Stimulated activated CD4-positive, alpha-beta T cell treated with anti-CD3 and anti-CD28 coated beads, Interleukin-12 subunit alpha, Interleukin-12 subunit beta, amount 100 ng/mL, for 24 hours (primary cell): ENCODE data around the gene NOL4.

Experiments used
- DNase-seq, 2 experiments: peaks; one replicate each; pipeline ENCODE4 v3.0.0-alpha.2; 2020; ENCODE audit warnings: low read depth in 2 of 2

NOL4 gene

DNA sequence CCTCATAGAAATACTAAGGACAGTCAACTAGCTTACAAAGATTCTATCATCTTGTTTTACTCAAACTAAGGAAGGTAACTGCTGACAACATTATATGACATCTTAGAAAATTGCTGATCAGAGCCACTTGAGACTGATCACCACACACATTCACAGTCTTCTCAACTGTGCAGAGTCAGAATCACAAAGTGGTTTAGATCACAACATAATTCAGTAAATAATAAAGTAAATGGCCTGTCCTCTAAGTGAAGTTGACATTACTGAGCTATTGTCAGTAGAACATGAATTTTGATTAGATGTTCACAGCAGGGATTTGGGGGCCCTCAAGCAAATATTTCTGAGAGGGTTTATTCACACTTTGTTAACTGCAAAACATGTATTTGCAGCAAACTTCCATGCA, 28.5 kb downstream of the NOL4 start:
- no peak for DNase-seq

DNA sequence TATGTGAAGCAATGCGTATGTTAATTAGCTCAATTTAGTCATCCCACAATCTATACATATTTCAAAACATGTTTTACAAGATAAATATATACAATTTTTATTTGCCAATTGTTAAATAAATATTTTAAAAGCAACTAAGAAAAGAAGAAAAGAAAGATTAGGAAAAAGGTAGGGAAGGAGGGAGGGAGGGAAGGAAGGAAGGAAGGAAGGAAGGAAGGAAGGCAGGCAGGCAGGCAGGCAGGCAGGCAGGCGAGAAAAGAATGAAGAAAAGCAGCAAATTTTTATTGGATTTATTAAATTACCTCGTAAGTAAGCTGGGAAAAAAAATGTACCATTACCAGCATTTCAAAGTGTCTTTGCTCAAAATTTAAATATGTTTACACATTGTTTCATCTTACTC, 30.5 kb downstream of the NOL4 start:
- DNase-seq = no peak

DNA sequence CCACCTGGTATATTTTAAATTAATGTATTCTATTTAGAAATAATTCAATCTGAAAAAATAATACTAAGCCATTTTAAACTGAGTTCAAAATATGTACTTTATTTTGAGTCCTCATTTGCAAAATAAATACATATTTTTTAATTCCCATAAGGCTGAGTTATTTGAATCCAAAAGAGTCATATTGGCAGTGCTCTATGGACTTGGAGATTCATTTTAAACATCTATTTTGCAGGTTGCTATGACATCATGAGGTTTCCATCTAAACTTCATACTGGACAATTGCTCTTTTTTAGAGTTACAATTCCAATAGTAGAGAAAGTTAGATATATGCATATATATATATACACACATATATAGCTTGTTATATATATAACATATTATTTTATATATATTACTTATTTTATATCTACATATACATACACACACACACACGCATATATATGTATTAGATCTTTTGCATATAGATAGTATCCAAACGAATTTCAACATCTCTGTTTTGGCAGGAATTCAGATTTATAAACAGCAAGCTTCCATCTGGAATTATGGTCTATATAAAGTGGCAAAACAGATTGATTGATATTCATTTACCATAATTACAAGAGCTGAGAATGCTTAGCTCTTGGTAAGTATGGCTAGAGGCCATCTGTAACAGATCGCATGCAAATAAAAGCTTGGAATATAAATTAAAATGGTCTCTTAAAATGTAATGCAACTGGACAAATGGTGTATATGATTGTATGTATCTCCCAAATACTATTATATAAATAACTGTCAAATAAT, 34.9 kb downstream of the NOL4 start:
- DNase-seq = no peak
